Esophagus muscularis mucosa (tissue), 4 donors: ENCODE measurements around the gene ERI2. TPM values are rescaled to one million over a fixed set of nuclear protein-coding genes. Genes with fewer than 3 reads are reported as not detected.

ENCODE experiments used
- DNase-seq: peaks from one replicate; pipeline ENCODE4 v3.0.0-alpha.2; 2017; ENCODE audit errors: extremely low spot score
- H3K27ac ChIP-seq, 4 donors: fragments of 200-600 bp; sonication (generic); replicated peaks in 1 of 4; 1 replicate in 3 of 4; 2 replicates in 1 of 4; pipeline ENCODE4 v1.5.1; 2016 to 2019; ENCODE audit warnings: mild to moderate bottlenecking in 1 of 4
- H3K27me3 ChIP-seq, 4 donors: fragments of 200-600 bp; sonication (generic); one replicate each; pipeline versions ENCODE4 v1.5.1 to v1.6.0; 2016 to 2019
- H3K36me3 ChIP-seq, 4 donors: fragments of 200-600 bp; sonication (generic); one replicate each; pipeline ENCODE4 v1.5.1; 2016 to 2019
- H3K4me1 ChIP-seq, 4 donors: fragments of 200-600 bp; sonication (generic); one replicate each; pipeline ENCODE4 v1.5.1; 2016 to 2019
- H3K4me3 ChIP-seq, 4 donors: fragments of 200-600 bp; sonication (generic); 1 replicate in 2 of 4; 2 replicates in 2 of 4; pipeline ENCODE4 v1.5.1; 2016 to 2019; ENCODE audit warnings: mild to moderate bottlenecking in 4 of 4, moderate library complexity in 1 of 4
- H3K9me3 ChIP-seq, 4 donors: fragments of 200-600 bp; sonication (generic); 1 replicate in 3 of 4; 2 replicates in 1 of 4; pipeline ENCODE4 v1.5.1; 2016 to 2019
- EP300 ChIP-seq: sonication (generic); formaldehyde crosslinking; IDR thresholded peaks from one replicate; pipeline ENCODE4 v1.6.1; 2017; ENCODE audit warnings: antibody characterized with exemption
- POLR2A ChIP-seq: fragments of 450-650 bp; IDR thresholded peaks from one replicate; pipeline ENCODE4 v1.6.1; 2017; ENCODE audit warnings: antibody characterized with exemption, moderate library complexity, mild to moderate bottlenecking, low read depth
- POLR2AphosphoS5 ChIP-seq, 2 donors: sonication (generic); formaldehyde crosslinking; IDR thresholded peaks; one replicate each; pipeline ENCODE4 v1.6.1; 2017; ENCODE audit warnings: antibody characterized with exemption in 2 of 2
- WGBS: methylation state at CpG from one replicate; pipeline ENCODE4 v1.1.5; 2018; 5-methylcytosine and 5-hydroxymethylcytosine counted together
- intact Hi-C: fragments of 100-400 bp; cut with DNase I; formaldehyde crosslinking; loops from one replicate; pipeline ENCODE4 v1.15.1; 2023
- total RNA-seq, 4 donors: library from RNA; depleted of rRNA; stranded (reverse); fragments of >200 nt; gene quantifications; one replicate each; pipeline versions ENCODE4 v1.1.0 to v1.2.1, GENCODE V29; 2016
- TF ChIP-seq, protein P1 (sequence below), 3 experiments: fragments of 200-600 bp in 2 of 3; fragments of 450-650 bp in 1 of 3; sonication (generic) in 2 of 3; IDR thresholded peaks; one replicate each; pipeline ENCODE4 v1.5.1; 2017 to 2019; ENCODE audit warnings: antibody characterized with exemption in 3 of 3, mild to moderate bottlenecking in 2 of 3, moderate library complexity in 1 of 3

Gene ERI2, protein sequence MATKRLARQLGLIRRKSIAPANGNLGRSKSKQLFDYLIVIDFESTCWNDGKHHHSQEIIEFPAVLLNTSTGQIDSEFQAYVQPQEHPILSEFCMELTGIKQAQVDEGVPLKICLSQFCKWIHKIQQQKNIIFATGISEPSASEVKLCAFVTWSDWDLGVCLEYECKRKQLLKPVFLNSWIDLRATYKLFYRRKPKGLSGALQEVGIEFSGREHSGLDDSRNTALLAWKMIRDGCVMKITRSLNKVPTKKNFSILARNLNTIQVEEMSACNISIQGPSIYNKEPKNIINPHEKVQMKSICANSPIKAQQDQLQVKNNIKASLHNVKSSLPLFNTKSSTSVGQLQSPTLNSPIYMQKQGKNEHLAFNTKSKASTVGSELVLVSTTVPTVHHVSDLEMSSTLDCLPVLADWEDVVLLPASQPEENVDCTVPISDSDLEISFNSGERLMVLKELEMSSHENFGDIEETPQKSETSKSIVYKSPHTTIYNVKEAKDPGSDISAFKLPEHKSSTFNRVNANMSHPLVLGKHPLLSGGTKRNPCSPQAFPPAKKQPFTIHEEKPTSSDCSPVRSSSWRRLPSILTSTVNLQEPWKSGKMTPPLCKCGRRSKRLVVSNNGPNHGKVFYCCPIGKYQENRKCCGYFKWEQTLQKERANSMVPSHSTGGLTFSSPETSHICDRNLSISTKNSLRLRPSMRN
- 10 to 100 TPM in 3 of 4 donors, 1 to 10 TPM in 1; 8.3 to 21.2 (median 13.6) TPM for total RNA-seq

DNA sequence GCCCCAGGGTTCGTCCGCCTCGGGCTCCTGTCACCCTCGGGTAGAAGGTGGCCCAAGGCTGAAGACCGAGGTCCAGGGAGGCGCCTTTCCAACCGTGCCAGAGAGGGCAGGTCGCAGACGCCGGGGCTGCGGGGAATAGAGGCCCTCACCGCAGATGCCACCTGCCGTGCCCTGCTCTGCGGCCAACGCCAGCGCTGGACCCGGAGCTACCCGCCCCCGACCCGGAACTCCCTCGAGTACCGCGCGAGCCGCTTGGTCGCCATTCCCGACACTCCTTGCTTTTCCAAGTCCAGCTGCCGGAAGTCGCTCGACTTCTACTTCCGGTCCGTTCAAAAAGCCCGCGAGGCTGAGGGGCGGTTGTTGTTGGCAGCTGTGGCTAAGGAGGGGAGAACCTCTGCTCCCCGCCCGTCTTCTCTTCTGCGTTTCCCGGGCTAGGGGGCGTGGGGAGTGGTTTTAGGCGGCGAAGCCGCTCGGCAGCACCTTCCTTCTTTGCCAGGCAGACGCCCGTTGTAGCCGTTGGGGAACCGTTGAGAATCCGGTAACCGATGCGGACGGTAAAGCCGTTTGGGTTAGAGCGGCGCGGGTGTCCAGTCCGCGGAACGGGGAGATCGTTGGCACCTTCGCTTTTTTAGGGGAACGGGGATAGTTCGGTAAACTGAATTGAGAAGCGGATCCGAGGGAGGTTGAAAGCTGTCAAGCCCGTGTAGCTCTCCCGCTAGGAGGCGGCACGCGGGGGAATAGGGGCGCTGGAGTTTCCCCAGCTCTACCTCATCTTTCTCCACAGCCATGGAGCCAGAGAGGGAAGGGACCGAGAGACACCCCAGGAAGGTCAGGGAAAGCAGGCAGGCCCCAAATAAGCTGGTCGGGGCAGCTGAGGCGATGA, at the start of gene ERI2, which contains the start of gene REXO5:
Gene ERI2 (minus strand): TSS at position 305 of the 883 bp plus-strand sequence. CDS start 42 bp downstream, at position 263.
Gene REXO5 (plus strand): TSS at position 360 of the 883 bp plus-strand sequence. CDS start 427 bp downstream, at position 787.
- H3K4me1 ChIP-seq = peaks cover 5 to 24% (median 20%) of the 10 kb centered on the region in 4 donors
- peak within 1 kb of the TSS; percentile 90 to 92 (median 90) for H3K27ac ChIP-seq
- peak; percentile 97 for DNase-seq
- H3K36me3 ChIP-seq = peaks cover 0 to 12% (median 0%) of the 10 kb centered on the region in 4 donors
- intact Hi-C loops = no loop called here
- TF ChIP-seq EP300 (no peak), POLR2A (no peak), POLR2AphosphoS5 (IDR thresholded peaks at IDR 0.05) (peak; percentile 77 to 88)
- TF ChIP-seq, protein P1, sequence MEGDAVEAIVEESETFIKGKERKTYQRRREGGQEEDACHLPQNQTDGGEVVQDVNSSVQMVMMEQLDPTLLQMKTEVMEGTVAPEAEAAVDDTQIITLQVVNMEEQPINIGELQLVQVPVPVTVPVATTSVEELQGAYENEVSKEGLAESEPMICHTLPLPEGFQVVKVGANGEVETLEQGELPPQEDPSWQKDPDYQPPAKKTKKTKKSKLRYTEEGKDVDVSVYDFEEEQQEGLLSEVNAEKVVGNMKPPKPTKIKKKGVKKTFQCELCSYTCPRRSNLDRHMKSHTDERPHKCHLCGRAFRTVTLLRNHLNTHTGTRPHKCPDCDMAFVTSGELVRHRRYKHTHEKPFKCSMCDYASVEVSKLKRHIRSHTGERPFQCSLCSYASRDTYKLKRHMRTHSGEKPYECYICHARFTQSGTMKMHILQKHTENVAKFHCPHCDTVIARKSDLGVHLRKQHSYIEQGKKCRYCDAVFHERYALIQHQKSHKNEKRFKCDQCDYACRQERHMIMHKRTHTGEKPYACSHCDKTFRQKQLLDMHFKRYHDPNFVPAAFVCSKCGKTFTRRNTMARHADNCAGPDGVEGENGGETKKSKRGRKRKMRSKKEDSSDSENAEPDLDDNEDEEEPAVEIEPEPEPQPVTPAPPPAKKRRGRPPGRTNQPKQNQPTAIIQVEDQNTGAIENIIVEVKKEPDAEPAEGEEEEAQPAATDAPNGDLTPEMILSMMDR (IDR thresholded peaks at IDR 0.05) = peak; percentile 33 to 38 (median 35)
- no peaks in the 10 kb centered on the region for H3K27me3 ChIP-seq
- peak within 1 kb of the TSS; percentile 71 to 84 (median 74) for H3K4me3 ChIP-seq
- WGBS = under 1% methylated on average over 56 of the region's 74 CpGs
- H3K9me3 ChIP-seq = no peaks in the 10 kb centered on the region

DNA sequence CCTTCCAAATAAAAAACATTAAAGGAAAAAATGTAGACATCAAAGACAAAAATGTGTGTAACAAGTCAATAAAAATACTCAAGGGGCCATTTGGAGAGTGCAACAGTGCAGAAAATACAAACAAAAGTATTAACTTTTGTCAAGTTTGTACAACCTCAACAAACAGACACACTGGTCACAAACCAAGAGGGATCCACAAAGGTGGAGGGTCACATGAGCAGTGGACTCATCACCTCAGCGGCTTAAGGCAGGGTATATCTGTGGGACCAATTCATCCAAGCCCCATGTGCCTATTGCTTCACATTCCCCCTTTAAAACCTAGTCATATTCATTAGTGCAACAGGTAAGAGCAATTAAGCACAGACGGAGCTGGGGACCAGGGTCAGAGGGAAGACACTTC, 48.7 kb upstream of the ERI2 start:
- Histone ChIP-seq H3K27ac (no peak overlapping the region), H3K9me3 (no peaks in the 10 kb centered on the region), H3K36me3 (peaks cover 6 to 32% (median 18%) of the 10 kb centered on the region in 4 donors), H3K27me3 (no peaks in the 10 kb centered on the region), H3K4me3 (no peak overlapping the region), H3K4me1 (peaks cover 49 to 67% (median 55%) of the 10 kb centered on the region in 4 donors)
- no peak for DNase-seq
- WGBS = 91% methylated on average over 2 of the region's 2 CpGs
- intact Hi-C loops = no loop called here
- no peak for TF ChIP-seq POLR2A
- TF ChIP-seq, protein P1 (IDR thresholded peaks at IDR 0.05) = no peak
- no peak for TF ChIP-seq EP300

DNA sequence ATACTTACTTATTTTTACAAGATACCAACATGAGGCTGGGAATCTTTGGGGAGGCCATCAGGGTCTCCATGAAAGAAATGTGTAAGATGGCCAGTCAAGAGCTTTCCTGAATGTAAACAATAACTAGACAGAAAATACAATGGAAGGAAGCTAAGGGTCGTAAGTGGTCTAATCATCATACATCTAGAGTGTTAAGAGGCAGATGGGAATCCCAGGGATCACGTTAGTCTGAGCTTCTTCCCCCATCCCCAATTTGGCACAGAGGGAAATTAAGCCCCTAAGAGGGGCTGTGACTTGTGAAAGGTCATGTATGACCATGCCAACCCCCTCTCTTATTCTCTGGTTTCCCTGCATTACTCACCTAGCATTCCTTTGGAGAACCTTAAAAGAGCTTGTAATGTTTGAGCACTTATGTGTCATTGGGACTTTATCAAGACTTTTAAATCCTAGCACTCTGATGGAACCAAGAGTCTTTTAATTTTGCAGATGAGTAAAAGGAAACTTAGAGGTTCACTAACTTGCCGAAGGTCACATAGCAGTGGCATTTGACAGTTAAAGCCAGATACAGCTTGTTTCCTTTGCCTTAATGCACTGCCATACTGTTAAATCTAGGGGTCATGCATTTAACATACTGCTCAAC, 47.8 kb upstream of the ERI2 start:
- H3K27ac ChIP-seq = peak overlapping the region in 2 of 4 donors; percentile 25 to 87
- H3K4me3 ChIP-seq = no peak overlapping the region
- TF ChIP-seq POLR2A (no peak), EP300 (no peak), POLR2AphosphoS5 (IDR thresholded peaks at IDR 0.05) (no peak)
- TF ChIP-seq, protein P1 (IDR thresholded peaks at IDR 0.05) = no peak
- peaks cover 0 to 25% (median 12%) of the 10 kb centered on the region in 4 donors for H3K36me3 ChIP-seq
- H3K27me3 ChIP-seq = no peaks in the 10 kb centered on the region
- intact Hi-C loops = no loop called here
- WGBS = 92% methylated on average over 3 of the region's 3 CpGs
- DNase-seq = no peak
- peaks cover 51 to 61% (median 52%) of the 10 kb centered on the region in 4 donors for H3K4me1 ChIP-seq
- H3K9me3 ChIP-seq = no peaks in the 10 kb centered on the region

DNA sequence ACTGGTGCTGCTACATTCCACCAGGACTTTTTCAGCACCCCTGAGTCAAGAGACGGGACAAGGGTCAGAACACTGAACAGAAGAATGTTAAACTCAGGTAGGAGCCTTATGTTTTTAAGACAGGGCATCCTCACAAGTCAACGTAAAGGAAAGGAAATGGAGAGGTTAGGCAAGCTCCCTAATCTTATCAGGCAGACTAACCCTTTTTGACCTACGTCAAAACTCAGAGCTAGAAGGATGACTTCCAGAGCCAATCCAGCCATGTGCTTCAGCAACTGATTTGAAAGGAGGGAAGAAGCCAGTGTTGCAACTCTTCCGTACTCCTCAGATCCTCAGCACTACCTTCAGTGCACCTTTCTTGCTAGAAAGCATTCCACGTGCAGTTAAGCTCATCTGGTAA, 46.9 kb upstream of the ERI2 start:
- intact Hi-C loops = no loop called here
- Histone ChIP-seq H3K9me3 (no peaks in the 10 kb centered on the region), H3K4me3 (no peak overlapping the region), H3K36me3 (peaks cover 0 to 22% (median 12%) of the 10 kb centered on the region in 4 donors), H3K27ac (peak overlapping the region in 3 of 4 donors; percentile 25 to 87 (median 79)), H3K4me1 (peaks cover 49 to 60% (median 51%) of the 10 kb centered on the region in 4 donors), H3K27me3 (no peaks in the 10 kb centered on the region)
- no peak for DNase-seq
- TF ChIP-seq POLR2AphosphoS5 (IDR thresholded peaks at IDR 0.05) (no peak), EP300 (no peak), POLR2A (no peak)
- TF ChIP-seq, protein P1 (IDR thresholded peaks at IDR 0.05) = no peak
- 93% methylated on average over 5 of the region's 5 CpGs for WGBS
